Coronary artery (tissue), 2 donors: ENCODE measurements around the gene PDZK1.

ENCODE experiments used
- DNase-seq: peaks from one replicate; pipeline ENCODE4 v3.0.0-alpha.2; 2017; ENCODE audit warnings: low spot score
- H3K27ac ChIP-seq, 2 donors: fragments of 200-600 bp; sonication (generic); one replicate each; pipeline ENCODE4 v1.5.1; 2016 to 2019
- H3K4me3 ChIP-seq: fragments of 200-600 bp; sonication (generic); 2 replicates; pipeline ENCODE4 v1.5.1; 2016; ENCODE audit warnings: mild to moderate bottlenecking, moderate library complexity
- TF ChIP-seq, protein P1 (sequence below): fragments of 200-600 bp; sonication (generic); IDR thresholded peaks from one replicate; pipeline ENCODE4 v1.5.1; 2019; ENCODE audit warnings: antibody characterized with exemption

PDZK1 gene

GRCh38 chr1:145708063-145708462, 895 bp upstream of the PDZK1 start:
- TF ChIP-seq, protein P1, sequence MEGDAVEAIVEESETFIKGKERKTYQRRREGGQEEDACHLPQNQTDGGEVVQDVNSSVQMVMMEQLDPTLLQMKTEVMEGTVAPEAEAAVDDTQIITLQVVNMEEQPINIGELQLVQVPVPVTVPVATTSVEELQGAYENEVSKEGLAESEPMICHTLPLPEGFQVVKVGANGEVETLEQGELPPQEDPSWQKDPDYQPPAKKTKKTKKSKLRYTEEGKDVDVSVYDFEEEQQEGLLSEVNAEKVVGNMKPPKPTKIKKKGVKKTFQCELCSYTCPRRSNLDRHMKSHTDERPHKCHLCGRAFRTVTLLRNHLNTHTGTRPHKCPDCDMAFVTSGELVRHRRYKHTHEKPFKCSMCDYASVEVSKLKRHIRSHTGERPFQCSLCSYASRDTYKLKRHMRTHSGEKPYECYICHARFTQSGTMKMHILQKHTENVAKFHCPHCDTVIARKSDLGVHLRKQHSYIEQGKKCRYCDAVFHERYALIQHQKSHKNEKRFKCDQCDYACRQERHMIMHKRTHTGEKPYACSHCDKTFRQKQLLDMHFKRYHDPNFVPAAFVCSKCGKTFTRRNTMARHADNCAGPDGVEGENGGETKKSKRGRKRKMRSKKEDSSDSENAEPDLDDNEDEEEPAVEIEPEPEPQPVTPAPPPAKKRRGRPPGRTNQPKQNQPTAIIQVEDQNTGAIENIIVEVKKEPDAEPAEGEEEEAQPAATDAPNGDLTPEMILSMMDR: no peak
- Histone ChIP-seq H3K27ac (no peak overlapping the region), H3K4me3 (no peak overlapping the region)
- DNase-seq: no peak

- no peak for DNase-seq
- no peak overlapping the region for H3K27ac ChIP-seq
- TF ChIP-seq, protein P1: no peak
- no peak overlapping the region for H3K4me3 ChIP-seq
Measured at GRCh38 chr1:145706086-145706664, 993 bp downstream of the PDZK1 start.

DNA sequence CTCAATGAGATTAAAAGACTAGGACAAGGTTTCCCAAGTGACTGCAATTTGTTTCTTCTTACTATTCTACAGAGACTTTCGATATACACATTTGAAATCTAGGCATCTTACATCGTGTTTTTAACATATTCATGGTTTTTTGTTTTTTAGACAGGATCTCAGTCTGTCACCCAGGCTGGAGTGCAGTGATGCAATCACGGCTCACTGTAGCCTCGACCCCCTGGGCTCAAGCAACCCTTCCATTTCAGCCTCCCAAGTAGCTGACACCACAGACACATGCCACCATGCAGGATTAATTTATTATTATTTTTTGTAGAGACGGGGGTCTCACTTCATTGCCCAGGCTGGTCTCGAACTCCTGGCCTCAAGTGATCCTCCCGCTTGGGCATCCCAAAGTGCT, 1.5 kb downstream of the PDZK1 start:
- no peak overlapping the region for H3K27ac ChIP-seq

GRCh38 chr1:145702826-145703225, 4.3 kb downstream of the PDZK1 start:
- H3K4me3 ChIP-seq: no peak overlapping the region
- DNase-seq: no peak
- TF ChIP-seq, protein P1: no peak
- H3K27ac ChIP-seq: no peak overlapping the region

More for the DNA sequence above, 1.5 kb downstream of the PDZK1 start:
- DNase-seq: no peak
- H3K4me3 ChIP-seq: no peak overlapping the region
- TF ChIP-seq, protein P1: no peak

DNA sequence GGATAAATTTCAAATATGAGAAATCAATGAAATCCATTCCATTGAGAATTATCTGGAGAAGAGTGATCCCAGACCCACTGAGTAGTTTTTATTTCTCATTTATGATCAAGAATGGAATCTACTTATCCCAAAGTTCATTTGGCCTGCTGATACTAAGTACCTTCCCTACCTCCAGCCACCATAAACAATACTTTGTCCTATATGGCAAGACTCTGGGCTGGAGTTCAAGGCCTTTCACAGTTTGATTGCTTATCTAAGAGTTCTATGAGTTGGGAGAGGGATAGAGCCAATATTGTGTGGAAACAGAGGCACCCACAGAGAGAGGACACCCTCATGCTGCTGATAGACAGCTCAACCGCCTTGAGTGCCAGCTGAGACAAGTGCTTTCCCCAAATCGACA, 5.1 kb downstream of the PDZK1 start:
- Histone ChIP-seq H3K4me3 (no peak overlapping the region), H3K27ac (no peak overlapping the region)
- no peak for DNase-seq
- TF ChIP-seq, protein P1: no peak

- TF ChIP-seq, protein P1: no peak
- no peak for DNase-seq
- no peak overlapping the region for H3K27ac ChIP-seq
- H3K4me3 ChIP-seq: no peak overlapping the region
Measured at GRCh38 chr1:145701306-145701862, 5.8 kb downstream of the PDZK1 start.

- TF ChIP-seq, protein P1: no peak
- H3K27ac ChIP-seq: no peak overlapping the region
- DNase-seq: no peak
- H3K4me3 ChIP-seq: no peak overlapping the region
Measured at GRCh38 chr1:145696630-145696960, 10.6 kb downstream of the PDZK1 start.
